MM.1S (cell line): ENCODE measurements around the gene RAB44.

ENCODE experiments used
- CTCF ChIP-seq: fragments of 300-600 bp; sonication (generic); IDR thresholded peaks from 2 replicates; pipeline ENCODE4 v1.5.1; 2016; ENCODE audit warnings: antibody characterized with exemption, low read length, mixed read lengths
- EZH2 ChIP-seq: fragments of 300-600 bp; sonication (generic); optimal IDR thresholded peaks from 2 replicates; pipeline ENCODE3; 2017; ENCODE audit warnings: low read depth, mild to moderate bottlenecking, antibody characterized with exemption, low read length, mixed read lengths
- EZH2phosphoT487 ChIP-seq: fragments of 300-600 bp; sonication (generic); IDR thresholded peaks from 2 replicates; pipeline ENCODE4 v1.6.1; 2018; ENCODE audit warnings: antibody characterized with exemption, low read length

GRCh38 chr6:36758516-36759147 is 61.0 kb downstream of the RAB44 start:
- TF ChIP-seq EZH2phosphoT487: no peak
- no peak for TF ChIP-seq CTCF
- no peak for TF ChIP-seq EZH2
